GM23248 (cell line): ENCODE results near the gene DPP10. TPM values are rescaled to one million over a fixed set of nuclear protein-coding genes. Genes with fewer than 3 reads are reported as not detected.

Experiments
- DNase-seq: peaks from one replicate; pipeline ENCODE4 v3.0.0-alpha.2; 2015
- H2AFZ ChIP-seq: fragments of 200-600 bp; sonication (generic); 2 replicates; pipeline ENCODE4 v1.6.1; 2016; ENCODE audit warnings: antibody characterized with exemption
- H3F3A ChIP-seq: fragments of 200-600 bp; sonication (generic); 2 replicates; pipeline ENCODE4 v1.6.1; 2016; ENCODE audit warnings: mild to moderate bottlenecking, antibody characterized with exemption, mixed run types; ENCODE audit not compliant: insufficient read depth
- H3K27ac ChIP-seq: fragments of 200-600 bp; sonication (generic); 2 replicates; pipeline ENCODE4 v1.5.1; 2016; ENCODE audit warnings: mild to moderate bottlenecking
- H3K27me3 ChIP-seq: fragments of 200-600 bp; sonication (generic); replicated peaks from 2 replicates; pipeline ENCODE4 v1.6.1; 2016; ENCODE audit warnings: mild to moderate bottlenecking; ENCODE audit not compliant: insufficient read depth
- H3K36me3 ChIP-seq: fragments of 200-600 bp; sonication (generic); 2 replicates; pipeline ENCODE4 v1.6.1; 2016; ENCODE audit warnings: low read depth, mild to moderate bottlenecking
- H3K4me1 ChIP-seq: fragments of 200-600 bp; sonication (generic); 2 replicates; pipeline ENCODE4 v1.6.1; 2016; ENCODE audit warnings: mild to moderate bottlenecking; ENCODE audit not compliant: insufficient read depth
- H3K4me2 ChIP-seq: fragments of 200-600 bp; sonication (generic); one replicate; pipeline ENCODE4 v1.6.1; 2016; ENCODE audit warnings: mild to moderate bottlenecking; ENCODE audit not compliant: unreplicated experiment
- H3K4me3 ChIP-seq: fragments of 200-600 bp; sonication (generic); 2 replicates; pipeline ENCODE4 v1.5.1; 2016; ENCODE audit warnings: mild to moderate bottlenecking
- H3K79me2 ChIP-seq: fragments of 200-600 bp; sonication (generic); 2 replicates; pipeline ENCODE4 v1.6.1; 2016; ENCODE audit warnings: mild to moderate bottlenecking; ENCODE audit not compliant: insufficient read depth
- H3K9ac ChIP-seq: fragments of 200-600 bp; sonication (generic); 2 replicates; pipeline ENCODE4 v1.6.1; 2016; ENCODE audit warnings: mild to moderate bottlenecking
- H3K9me2 ChIP-seq: fragments of 200-600 bp; sonication (generic); 2 replicates; pipeline ENCODE4 v1.6.1; 2016; ENCODE audit warnings: mixed run types, mild to moderate bottlenecking, moderate library complexity; ENCODE audit not compliant: insufficient read depth
- H3K9me3 ChIP-seq: fragments of 200-600 bp; sonication (generic); one replicate; pipeline ENCODE4 v1.6.1; 2017; ENCODE audit warnings: low read depth
- H4K20me1 ChIP-seq: fragments of 200-600 bp; sonication (generic); 2 replicates; pipeline ENCODE4 v1.6.0; 2016; ENCODE audit not compliant: insufficient read depth
- EZH2 ChIP-seq: fragments of 200-600 bp; sonication (generic); IDR thresholded peaks from 2 replicates; pipeline ENCODE4 v1.6.1; 2018; ENCODE audit warnings: antibody characterized with exemption, mild to moderate bottlenecking; ENCODE audit not compliant: insufficient read depth, poor library complexity, severe bottlenecking
- EZH2phosphoT487 ChIP-seq: fragments of 200-600 bp; sonication (generic); IDR thresholded peaks from 2 replicates; pipeline ENCODE4 v1.6.1; 2018; ENCODE audit warnings: antibody characterized with exemption, moderate library complexity, mild to moderate bottlenecking, low read depth; ENCODE audit not compliant: insufficient read depth
- WGBS, 2 experiments: methylation state at CpG; one replicate each; pipeline ENCODE4 v1.1.6; 2015 to 2017; ENCODE audit warnings: low lambda C conversion rate in 2 of 2, low coverage in 1 of 2; ENCODE audit errors: missing lambda C conversion rate in 2 of 2; 5-methylcytosine and 5-hydroxymethylcytosine counted together
- in situ Hi-C: fragments of 300-500 bp; cut with MboI; formaldehyde crosslinking; loops from 2 replicates; pipeline ENCODE4 v1.15.0; 2020
- polyA plus RNA-seq: library from polyadenylated mRNA; unstranded; fragments of >200 nt; fragmentation: Nextera tagmentation; extraction: Ambion mirVana; gene quantifications from 2 replicates; pipeline ENCODE4 v1.2.1, GENCODE V29; 2016
- total RNA-seq: library from RNA; depleted of rRNA; stranded (reverse); fragments of >200 nt; shearing (Covaris generic); gene quantifications from 2 replicates; pipeline ENCODE4 v1.2.3, GENCODE V29; 2014

DPP10 gene
- total and polyA plus RNA-seq, 2 experiments from 2014 or later, result not detected

GRCh38 chr2:115624332-115624731 lies 1181.9 kb downstream of the DPP10 start:
- DNase-seq, result no peak
- no peaks in the 10 kb centered on the region for H4K20me1 ChIP-seq
- TF ChIP-seq EZH2phosphoT487 (no peak), EZH2 (no peak)
- no peaks in the 10 kb centered on the region for H3F3A ChIP-seq
- no peak overlapping the region for H3K4me2 ChIP-seq
- H3K9me3 ChIP-seq, result no peaks in the 10 kb centered on the region
- H3K27me3 ChIP-seq, result no peaks in the 10 kb centered on the region
- H3K36me3 ChIP-seq, result no peaks in the 10 kb centered on the region
- in situ Hi-C loops, result no loop called here
- H3K79me2 ChIP-seq, result no peaks in the 10 kb centered on the region
- no peaks in the 10 kb centered on the region for H3K4me1 ChIP-seq
- no peaks in the 10 kb centered on the region for H3K9me2 ChIP-seq
- H3K27ac ChIP-seq, result no peak overlapping the region
- H2AFZ ChIP-seq, result no peak overlapping the region
- no peak overlapping the region for H3K4me3 ChIP-seq
- H3K9ac ChIP-seq, result no peak overlapping the region
- 8% methylated on average over 4 of the region's 4 CpGs for WGBS, 2 experiments

GRCh38 chr2:115634578-115634977 lies 1192.1 kb downstream of the DPP10 start:
- no peak for DNase-seq
- Histone ChIP-seq H3F3A (no peaks in the 10 kb centered on the region), H3K9ac (no peak overlapping the region), H3K9me2 (no peaks in the 10 kb centered on the region), H3K27ac (no peak overlapping the region), H2AFZ (no peak overlapping the region), H3K27me3 (no peaks in the 10 kb centered on the region), H3K4me3 (no peak overlapping the region), H3K4me2 (no peak overlapping the region), H3K4me1 (no peaks in the 10 kb centered on the region), H3K36me3 (no peaks in the 10 kb centered on the region), H3K79me2 (no peaks in the 10 kb centered on the region), H3K9me3 (no peaks in the 10 kb centered on the region), H4K20me1 (no peaks in the 10 kb centered on the region)
- TF ChIP-seq EZH2phosphoT487 (no peak), EZH2 (no peak)
- in situ Hi-C loops, result no loop called here
- 31 to 36% methylated on average over 3 of the region's 3 CpGs for WGBS, 2 experiments

- no peak overlapping the region for H3K4me2 ChIP-seq
- H3K27me3 ChIP-seq, result no peaks in the 10 kb centered on the region
- H2AFZ ChIP-seq, result no peak overlapping the region
- no peaks in the 10 kb centered on the region for H3K79me2 ChIP-seq
- in situ Hi-C loops, result no loop called here
- TF ChIP-seq EZH2phosphoT487 (no peak), EZH2 (no peak)
- no peak for DNase-seq
- no peaks in the 10 kb centered on the region for H3K36me3 ChIP-seq
- no peak overlapping the region for H3K27ac ChIP-seq
- 47 to 52% methylated on average over 2 of the region's 2 CpGs for WGBS, 2 experiments
- no peaks in the 10 kb centered on the region for H3K9me2 ChIP-seq
- H4K20me1 ChIP-seq, result no peaks in the 10 kb centered on the region
- no peaks in the 10 kb centered on the region for H3K9me3 ChIP-seq
- H3F3A ChIP-seq, result no peaks in the 10 kb centered on the region
- H3K4me3 ChIP-seq, result no peak overlapping the region
- no peaks in the 10 kb centered on the region for H3K4me1 ChIP-seq
- no peak overlapping the region for H3K9ac ChIP-seq
Observed at GRCh38 chr2:115635430-115635829, 1193.0 kb downstream of the DPP10 start.

DNA sequence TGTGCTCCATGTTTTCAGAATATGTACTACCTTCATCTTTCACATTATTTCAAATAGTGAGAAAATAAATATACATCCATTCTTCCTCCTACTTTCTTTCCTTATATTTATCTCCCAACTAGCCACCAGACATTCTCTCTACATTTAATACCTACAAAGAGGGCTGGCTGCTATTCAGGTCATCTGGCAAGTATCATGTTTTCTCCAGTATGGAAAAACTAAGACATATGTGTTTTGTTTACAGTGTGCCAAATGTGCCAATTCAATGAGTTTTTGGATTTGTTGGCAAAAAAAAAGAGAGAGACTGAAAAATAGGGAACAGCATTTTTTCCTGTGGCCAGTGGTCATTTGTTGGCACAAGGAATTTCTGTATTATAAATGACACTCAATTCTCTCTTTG lies 1207.3 kb downstream of the DPP10 start:
- H4K20me1 ChIP-seq, result no peaks in the 10 kb centered on the region
- TF ChIP-seq EZH2, result no peak
- no peak for TF ChIP-seq EZH2phosphoT487
- in situ Hi-C loops, result no loop called here
- DNase-seq, result no peak
- no peaks in the 10 kb centered on the region for H3K27me3 ChIP-seq
- no peak overlapping the region for H3K4me3 ChIP-seq
- no peak overlapping the region for H3K27ac ChIP-seq
- H3F3A ChIP-seq, result no peaks in the 10 kb centered on the region
- H3K4me1 ChIP-seq, result no peaks in the 10 kb centered on the region
- no peaks in the 10 kb centered on the region for H3K36me3 ChIP-seq
- no peaks in the 10 kb centered on the region for H3K79me2 ChIP-seq
- no peak overlapping the region for H3K4me2 ChIP-seq
- no peak overlapping the region for H3K9ac ChIP-seq
- no peak overlapping the region for H2AFZ ChIP-seq
- H3K9me2 ChIP-seq, result no peaks in the 10 kb centered on the region
- no peaks in the 10 kb centered on the region for H3K9me3 ChIP-seq

DNA sequence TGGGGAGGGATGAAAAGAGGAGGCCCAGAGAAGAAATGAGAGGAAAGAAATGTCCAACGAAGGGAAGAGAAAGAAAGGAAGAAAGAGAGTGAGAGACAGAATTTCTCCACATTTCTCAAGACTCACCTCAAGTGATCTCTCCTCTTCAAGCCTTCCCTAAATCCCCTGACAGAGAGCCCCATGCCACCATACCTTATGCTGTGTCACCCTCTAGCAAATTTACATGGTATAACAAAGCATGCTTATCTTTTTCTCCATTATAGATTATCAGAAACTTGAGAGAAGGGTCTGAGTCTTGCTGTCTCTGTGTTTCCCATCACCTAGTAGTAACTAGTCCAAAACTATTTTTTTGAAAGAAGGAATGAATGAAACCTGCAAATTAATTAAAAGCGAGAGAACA lies 1208.4 kb downstream of the DPP10 start:
- in situ Hi-C loops, result no loop called here
- 5 to 15% methylated on average over 2 of the region's 2 CpGs for WGBS, 2 experiments
- H3K9me2 ChIP-seq, result no peaks in the 10 kb centered on the region
- H3K4me3 ChIP-seq, result no peak overlapping the region
- no peaks in the 10 kb centered on the region for H3K4me1 ChIP-seq
- DNase-seq, result no peak
- H3K36me3 ChIP-seq, result no peaks in the 10 kb centered on the region
- no peaks in the 10 kb centered on the region for H3K79me2 ChIP-seq
- H4K20me1 ChIP-seq, result no peaks in the 10 kb centered on the region
- H3K9ac ChIP-seq, result no peak overlapping the region
- no peaks in the 10 kb centered on the region for H3K9me3 ChIP-seq
- H3K4me2 ChIP-seq, result no peak overlapping the region
- no peaks in the 10 kb centered on the region for H3F3A ChIP-seq
- TF ChIP-seq EZH2, result no peak
- TF ChIP-seq EZH2phosphoT487, result no peak
- H2AFZ ChIP-seq, result no peak overlapping the region
- H3K27me3 ChIP-seq, result no peaks in the 10 kb centered on the region
- no peak overlapping the region for H3K27ac ChIP-seq
